ENCODE results near the gene C9orf50. TPM values are rescaled to one million over a fixed set of nuclear protein-coding genes. Genes with fewer than 3 reads are reported as not detected.

C9orf50 gene
- total RNA-seq, 4 donors from 2014 or later, result 0.34 TPM; not detected in 3

DNA sequence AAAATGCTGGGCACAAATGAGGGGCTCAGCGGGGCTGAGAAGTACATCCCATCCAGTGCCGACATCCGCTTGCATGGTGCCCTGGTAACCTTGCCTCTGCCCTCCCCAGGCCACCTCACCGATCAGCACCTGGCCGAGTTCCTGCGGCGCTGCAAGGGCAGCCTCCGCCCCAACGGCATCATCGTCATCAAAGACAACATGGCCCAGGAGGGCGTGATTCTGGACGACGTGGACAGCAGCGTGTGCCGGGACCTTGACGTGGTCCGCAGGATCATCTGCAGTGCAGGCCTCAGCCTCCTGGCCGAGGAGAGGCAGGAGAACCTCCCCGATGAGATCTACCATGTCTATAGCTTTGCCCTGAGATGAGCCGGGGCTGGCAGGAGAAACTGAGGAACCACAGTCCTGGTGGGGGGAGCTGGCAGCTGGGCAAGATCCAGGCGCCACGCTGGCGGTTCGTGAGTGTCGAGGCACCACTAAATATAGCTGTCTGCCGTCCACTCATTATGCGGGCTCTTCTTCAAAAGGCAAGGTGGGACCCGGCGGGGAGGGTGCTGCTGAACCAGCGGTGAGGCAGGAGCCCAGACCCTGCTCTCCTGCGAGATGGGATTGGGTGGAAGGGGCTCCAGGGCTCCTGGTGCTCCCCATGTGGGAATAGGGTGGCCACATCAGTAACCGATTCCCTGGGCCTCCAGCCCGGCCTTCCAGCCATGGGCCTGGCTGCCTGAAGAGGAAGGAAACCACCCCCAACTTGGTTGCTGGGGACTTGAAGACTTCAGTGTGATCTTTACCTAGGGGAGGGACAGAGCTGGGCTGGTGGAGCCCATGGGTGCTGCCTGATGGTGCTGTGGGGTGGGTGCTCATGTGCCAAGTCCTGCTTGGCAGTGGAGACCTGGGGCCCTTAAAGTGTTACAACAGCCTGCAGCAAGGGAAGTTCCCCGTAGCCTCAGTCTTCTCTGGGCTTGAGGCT lies 14.5 kb upstream of the C9orf50 start:
- H3K4me3 ChIP-seq, result no peak overlapping the region
- intact Hi-C loops (cut with DNase I), result no loop called here
- peaks cover 33 to 48% (median 42%) of the 10 kb centered on the region in 4 donors for H3K4me1 ChIP-seq
- no peak for DNase-seq (ENCODE audit: extremely low spot score)
- TF ChIP-seq EP300 (IDR thresholded peaks at IDR 0.05), result no peak
- TF ChIP-seq CTCF (IDR thresholded peaks at IDR 0.05), result no peak
- TF ChIP-seq POLR2A (IDR thresholded peaks at IDR 0.05; ENCODE audit: low read depth), result no peak
- TF ChIP-seq POLR2AphosphoS5 (IDR thresholded peaks at IDR 0.05), result no peak
- H3K27me3 ChIP-seq, result no peaks in the 10 kb centered on the region
- no peaks in the 10 kb centered on the region for H3K9me3 ChIP-seq
- WGBS, result 87% methylated on average over 21 of the region's 34 CpGs
- H3K27ac ChIP-seq (replicated peaks in 1 of 4), result no peak overlapping the region
- peaks cover 55 to 77% (median 73%) of the 10 kb centered on the region in 4 donors for H3K36me3 ChIP-seq

GRCh38 chr9:129633848-129634247 lies 12.9 kb upstream of the C9orf50 start:
- DNase-seq (ENCODE audit: extremely low spot score), result no peak
- Histone ChIP-seq H3K27me3 (no peaks in the 10 kb centered on the region), H3K4me3 (no peak overlapping the region), H3K27ac (replicated peaks in 1 of 4) (no peak overlapping the region), H3K9me3 (no peaks in the 10 kb centered on the region), H3K36me3 (peaks cover 51 to 67% (median 63%) of the 10 kb centered on the region in 4 donors), H3K4me1 (peaks cover 24 to 48% (median 42%) of the 10 kb centered on the region in 4 donors)
- intact Hi-C loops (cut with DNase I), result no loop called here
- TF ChIP-seq POLR2AphosphoS5 (IDR thresholded peaks at IDR 0.05) (no peak), POLR2A (IDR thresholded peaks at IDR 0.05; ENCODE audit: low read depth) (no peak), EP300 (IDR thresholded peaks at IDR 0.05) (no peak), CTCF (IDR thresholded peaks at IDR 0.05) (no peak)
- 96% methylated on average over 10 of the region's 13 CpGs for WGBS

- peaks cover 29 to 53% (median 48%) of the 10 kb centered on the region in 4 donors for H3K4me1 ChIP-seq
- H3K9me3 ChIP-seq, result no peaks in the 10 kb centered on the region
- H3K27ac ChIP-seq (replicated peaks in 1 of 4), result no peak overlapping the region
- intact Hi-C loops (cut with DNase I), result no loop called here
- TF ChIP-seq EP300 (IDR thresholded peaks at IDR 0.05), result no peak
- no peak for TF ChIP-seq CTCF (IDR thresholded peaks at IDR 0.05)
- TF ChIP-seq POLR2AphosphoS5 (IDR thresholded peaks at IDR 0.05), result no peak
- no peak for TF ChIP-seq POLR2A (IDR thresholded peaks at IDR 0.05; ENCODE audit: low read depth)
- 88% methylated on average over 4 of the region's 4 CpGs for WGBS
- no peak overlapping the region for H3K4me3 ChIP-seq
- no peaks in the 10 kb centered on the region for H3K27me3 ChIP-seq
- peaks cover 44 to 61% (median 56%) of the 10 kb centered on the region in 4 donors for H3K36me3 ChIP-seq
- DNase-seq (ENCODE audit: extremely low spot score), result no peak
Observed at GRCh38 chr9:129633207-129633606, 12.3 kb upstream of the C9orf50 start.

- 75% methylated on average over 13 of the region's 13 CpGs for WGBS
- intact Hi-C loops (cut with DNase I), result no loop called here
Observed at GRCh38 chr9:129632460-129632859, 11.6 kb upstream of the C9orf50 start.

More at GRCh38 chr9:129632460-129632859, 11.6 kb upstream of the C9orf50 start:
- Histone ChIP-seq H3K36me3 (peaks cover 37 to 54% (median 49%) of the 10 kb centered on the region in 4 donors), H3K4me3 (no peak overlapping the region), H3K9me3 (no peaks in the 10 kb centered on the region), H3K27me3 (no peaks in the 10 kb centered on the region), H3K4me1 (peaks cover 36 to 61% (median 55%) of the 10 kb centered on the region in 4 donors), H3K27ac (replicated peaks in 1 of 4) (no peak overlapping the region)
- DNase-seq (ENCODE audit: extremely low spot score), result no peak
- no peak for TF ChIP-seq CTCF (IDR thresholded peaks at IDR 0.05)
- TF ChIP-seq POLR2A (IDR thresholded peaks at IDR 0.05; ENCODE audit: low read depth), result no peak
- no peak for TF ChIP-seq POLR2AphosphoS5 (IDR thresholded peaks at IDR 0.05)
- TF ChIP-seq EP300 (IDR thresholded peaks at IDR 0.05), result no peak
